Measurements from ENCODE around the gene GLT1D1.
"Not testable (repeated sequence)": the region's sequence is repeated elsewhere in the genome, so short reads cannot be mapped to it uniquely, and the experiment has no call there.

GLT1D1 gene

DNA sequence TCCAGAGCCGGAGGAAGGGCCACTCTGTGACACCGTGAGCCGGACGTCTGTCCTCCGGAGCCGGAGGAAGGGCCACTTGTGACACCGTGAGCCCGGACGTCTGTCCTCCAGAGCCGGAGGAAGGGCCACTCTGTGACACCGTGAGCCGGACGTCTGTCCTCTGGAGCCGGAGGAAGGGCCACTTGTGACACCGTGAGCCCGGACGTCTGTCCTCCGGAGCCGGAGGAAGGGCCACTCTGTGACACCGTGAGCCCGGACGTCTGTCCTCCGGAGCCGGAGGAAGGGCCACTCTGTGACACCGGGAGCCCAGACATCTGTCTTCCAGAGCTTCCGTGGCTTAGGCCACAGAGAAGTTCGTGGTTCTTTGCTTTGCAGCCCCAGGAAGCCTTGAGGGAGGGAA is 6.6 kb upstream of the GLT1D1 start:
- not testable (repeated sequence) for H3K9me3 ChIP-seq (ENCODE audit: insufficient read depth, low read depth, low read length); H3K27ac ChIP-seq (ENCODE audit: low read length); H3K27me3 ChIP-seq (ENCODE audit: insufficient read depth, low read length); H3K36me3 ChIP-seq (ENCODE audit: insufficient read depth, low read depth, low read length); H3K4me1 ChIP-seq (ENCODE audit: insufficient read depth, low read length); H3K4me3 ChIP-seq (ENCODE audit: low read length); H3K9ac ChIP-seq (ENCODE audit: low read depth, low read length)

DNA sequence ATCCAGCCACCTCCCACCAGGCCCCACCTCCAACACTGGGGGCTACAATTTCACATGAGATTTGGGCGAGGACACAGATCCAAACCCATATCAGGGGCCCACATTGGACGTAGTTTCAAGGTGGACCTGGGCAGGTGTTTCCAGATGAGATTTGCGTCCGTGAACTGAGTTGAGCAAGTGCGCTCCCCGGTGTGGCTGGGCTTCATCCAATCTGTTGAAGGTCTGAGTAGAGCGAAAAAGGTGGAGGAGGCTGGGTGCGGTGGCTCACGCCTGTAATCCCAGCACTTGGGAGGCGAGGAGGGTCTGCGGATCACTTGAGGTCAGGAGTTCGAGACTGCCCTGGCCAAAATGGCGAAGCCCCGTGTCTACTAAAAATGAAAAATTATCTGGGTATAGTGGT is 4.9 kb upstream of the GLT1D1 start:
- Histone ChIP-seq H3K9ac (ENCODE audit: low read depth, low read length) (no peak overlapping the region), H3K36me3 (ENCODE audit: insufficient read depth, low read depth, low read length) (no peaks in the 10 kb centered on the region), H3K27ac (ENCODE audit: low read length) (no peak overlapping the region), H3K4me1 (ENCODE audit: insufficient read depth, low read length) (no peaks in the 10 kb centered on the region), H3K27me3 (ENCODE audit: insufficient read depth, low read length) (peaks cover 15% of the 10 kb centered on the region), H3K4me3 (ENCODE audit: low read length) (no peak overlapping the region), H3K9me3 (ENCODE audit: insufficient read depth, low read depth, low read length) (no peaks in the 10 kb centered on the region)

DNA sequence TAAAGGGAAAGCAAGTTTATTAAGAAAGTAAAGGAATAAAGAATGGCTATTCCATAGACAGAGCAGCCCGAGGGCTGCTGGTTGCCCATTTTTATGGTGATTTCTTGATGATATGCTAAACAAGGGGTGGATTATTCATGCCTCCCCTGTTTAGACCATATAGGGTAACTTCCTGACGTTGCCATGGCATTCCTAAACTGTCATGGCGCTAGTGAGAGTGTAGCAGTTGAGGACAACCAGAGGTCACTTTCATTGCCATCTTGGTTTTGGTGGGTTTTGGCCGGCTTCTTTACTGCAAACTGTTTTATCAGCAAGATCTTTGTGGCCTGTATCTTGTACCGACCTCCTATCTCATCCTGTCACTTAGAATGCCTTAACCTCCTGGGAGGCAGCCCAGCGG is 3.5 kb upstream of the GLT1D1 start:
- H3K9me3 ChIP-seq (ENCODE audit: insufficient read depth, low read depth, low read length); H3K4me3 ChIP-seq (ENCODE audit: low read length); H3K4me1 ChIP-seq (ENCODE audit: insufficient read depth, low read length); H3K36me3 ChIP-seq (ENCODE audit: insufficient read depth, low read depth, low read length); H3K27ac ChIP-seq (ENCODE audit: low read length); H3K9ac ChIP-seq (ENCODE audit: low read depth, low read length): not testable (repeated sequence)
- peaks cover 25% of the 10 kb centered on the region for H3K27me3 ChIP-seq (ENCODE audit: insufficient read depth, low read length)

DNA sequence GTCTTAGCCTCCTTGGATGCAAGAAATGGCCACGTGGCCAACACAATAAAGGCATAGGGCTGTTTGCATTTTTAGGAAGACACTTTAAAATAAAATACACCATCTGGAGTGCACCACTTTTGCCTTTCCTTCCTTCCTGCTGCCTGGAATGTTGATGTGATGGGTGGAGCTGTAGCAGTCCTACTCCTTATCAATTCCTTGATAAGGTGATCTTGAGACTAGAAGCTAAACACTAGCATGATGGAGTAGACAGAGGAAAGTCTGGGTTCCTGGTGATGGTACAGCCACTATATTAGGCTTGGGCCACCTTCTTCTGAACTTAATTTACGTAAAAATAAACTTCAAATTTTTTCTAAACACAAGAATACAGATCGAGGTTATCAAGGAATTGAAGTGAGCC is 2.9 kb upstream of the GLT1D1 start:
- Histone ChIP-seq H3K36me3 (ENCODE audit: insufficient read depth, low read depth, low read length) (no peaks in the 10 kb centered on the region), H3K9ac (ENCODE audit: low read depth, low read length) (no peak overlapping the region), H3K27ac (ENCODE audit: low read length) (no peak overlapping the region), H3K9me3 (ENCODE audit: insufficient read depth, low read depth, low read length) (no peaks in the 10 kb centered on the region), H3K4me3 (ENCODE audit: low read length) (no peak overlapping the region), H3K4me1 (ENCODE audit: insufficient read depth, low read length) (no peaks in the 10 kb centered on the region), H3K27me3 (ENCODE audit: insufficient read depth, low read length) (peaks cover 26% of the 10 kb centered on the region)

DNA sequence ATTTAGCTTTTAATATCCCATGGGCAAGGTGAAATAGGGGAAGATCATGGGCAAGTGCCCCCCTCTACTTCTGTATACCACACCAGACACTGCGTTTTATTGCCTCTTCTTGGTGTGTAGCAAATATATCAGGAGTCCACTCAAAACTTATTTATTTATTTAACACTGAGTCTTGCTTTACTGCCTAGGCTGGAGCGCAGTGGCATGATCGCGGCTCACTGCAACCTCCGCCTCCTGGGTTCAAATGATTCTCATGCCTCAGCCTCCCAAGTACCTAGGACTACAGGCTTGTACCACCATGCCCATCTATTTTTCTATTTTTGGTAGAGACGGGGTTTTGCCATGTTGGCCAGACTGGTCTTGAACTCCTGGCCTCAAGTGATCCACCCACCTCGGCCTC is 1.8 kb upstream of the GLT1D1 start:
- not testable (repeated sequence) for H3K27ac ChIP-seq (ENCODE audit: low read length); H3K4me3 ChIP-seq (ENCODE audit: low read length); H3K9ac ChIP-seq (ENCODE audit: low read depth, low read length); H3K36me3 ChIP-seq (ENCODE audit: insufficient read depth, low read depth, low read length); H3K4me1 ChIP-seq (ENCODE audit: insufficient read depth, low read length); H3K9me3 ChIP-seq (ENCODE audit: insufficient read depth, low read depth, low read length)
- peaks cover 26% of the 10 kb centered on the region for H3K27me3 ChIP-seq (ENCODE audit: insufficient read depth, low read length)

DNA sequence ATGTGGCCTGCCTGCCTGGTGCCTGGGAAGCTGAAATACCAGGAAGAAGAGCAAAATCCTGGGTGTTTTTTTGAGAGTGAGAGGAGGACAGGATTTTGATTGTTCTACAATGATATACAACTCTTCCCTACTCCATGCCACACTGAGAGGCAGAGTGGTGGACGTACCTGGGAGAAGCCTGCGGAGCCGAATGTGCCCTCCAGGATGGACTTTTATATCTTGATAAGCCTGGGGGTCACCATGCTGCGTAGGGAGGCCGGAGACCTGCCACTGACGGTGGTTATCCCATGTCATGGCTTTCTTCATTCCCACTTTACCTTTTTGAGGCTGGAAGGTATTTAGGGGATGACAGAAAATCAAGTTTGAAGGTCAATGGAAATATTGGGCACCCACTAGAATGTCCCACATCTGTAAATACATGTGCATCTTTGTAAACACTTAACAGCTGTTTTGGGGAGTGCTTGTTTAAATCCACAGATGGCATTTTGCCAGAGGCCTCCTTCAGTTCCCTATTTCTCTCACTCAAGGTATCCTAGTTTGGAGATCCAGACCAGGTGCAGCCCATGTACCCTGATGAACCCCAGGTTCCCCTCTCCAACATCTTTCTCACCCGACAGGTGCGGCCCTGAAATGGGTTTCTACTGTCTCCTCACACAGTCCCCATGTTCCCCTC is 1.1 kb upstream of the GLT1D1 start:
- H3K27me3 ChIP-seq (ENCODE audit: insufficient read depth, low read length): peaks cover 26% of the 10 kb centered on the region
- H3K4me1 ChIP-seq (ENCODE audit: insufficient read depth, low read length): no peaks in the 10 kb centered on the region
- no peak overlapping the region for H3K4me3 ChIP-seq (ENCODE audit: low read length)
- no peak overlapping the region for H3K27ac ChIP-seq (ENCODE audit: low read length)
- no peaks in the 10 kb centered on the region for H3K9me3 ChIP-seq (ENCODE audit: insufficient read depth, low read depth, low read length)
- no peak overlapping the region for H3K9ac ChIP-seq (ENCODE audit: low read depth, low read length)
- H3K36me3 ChIP-seq (ENCODE audit: insufficient read depth, low read depth, low read length): no peaks in the 10 kb centered on the region

DNA sequence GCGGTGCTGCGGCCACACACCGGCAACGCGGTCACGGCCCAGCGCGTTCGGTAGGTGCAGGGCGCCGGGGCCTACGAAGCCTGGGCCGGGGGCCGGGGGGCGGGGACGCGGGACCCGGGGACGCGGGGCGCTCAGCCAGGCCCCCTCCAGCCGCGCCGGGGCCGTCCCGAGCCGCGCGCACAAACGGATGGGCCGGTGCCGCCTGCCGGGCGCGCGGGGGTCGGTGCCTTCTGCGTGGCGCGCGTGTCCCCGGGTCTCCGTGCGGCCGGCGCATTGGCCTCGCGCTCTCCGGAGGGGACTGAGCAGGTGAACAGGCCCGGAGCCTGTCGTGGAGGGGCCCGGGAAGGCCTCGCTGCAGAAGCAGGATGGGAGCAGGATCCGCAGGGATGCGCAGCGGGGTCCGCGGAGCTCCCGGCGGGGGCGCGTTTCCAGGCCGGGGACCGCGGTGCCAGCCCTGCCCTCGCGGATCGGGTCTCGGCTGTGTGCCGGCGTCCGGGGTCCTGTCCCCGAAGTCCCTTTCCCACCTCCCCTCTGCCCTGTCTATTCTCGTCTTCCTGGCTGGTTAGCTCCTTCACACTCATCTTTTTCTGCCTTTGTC is 421 bp downstream of the GLT1D1 start:
- Histone ChIP-seq H3K27ac (ENCODE audit: low read length) (no peak overlapping the region), H3K4me3 (ENCODE audit: low read length) (peak overlapping the region; percentile 74), H3K4me1 (ENCODE audit: insufficient read depth, low read length) (no peaks in the 10 kb centered on the region), H3K36me3 (ENCODE audit: insufficient read depth, low read depth, low read length) (no peaks in the 10 kb centered on the region), H3K27me3 (ENCODE audit: insufficient read depth, low read length) (peaks cover 26% of the 10 kb centered on the region), H3K9ac (ENCODE audit: low read depth, low read length) (peak overlapping the region; percentile 61; the same call in 1 of the 2 replicates), H3K9me3 (ENCODE audit: insufficient read depth, low read depth, low read length) (no peaks in the 10 kb centered on the region)

DNA sequence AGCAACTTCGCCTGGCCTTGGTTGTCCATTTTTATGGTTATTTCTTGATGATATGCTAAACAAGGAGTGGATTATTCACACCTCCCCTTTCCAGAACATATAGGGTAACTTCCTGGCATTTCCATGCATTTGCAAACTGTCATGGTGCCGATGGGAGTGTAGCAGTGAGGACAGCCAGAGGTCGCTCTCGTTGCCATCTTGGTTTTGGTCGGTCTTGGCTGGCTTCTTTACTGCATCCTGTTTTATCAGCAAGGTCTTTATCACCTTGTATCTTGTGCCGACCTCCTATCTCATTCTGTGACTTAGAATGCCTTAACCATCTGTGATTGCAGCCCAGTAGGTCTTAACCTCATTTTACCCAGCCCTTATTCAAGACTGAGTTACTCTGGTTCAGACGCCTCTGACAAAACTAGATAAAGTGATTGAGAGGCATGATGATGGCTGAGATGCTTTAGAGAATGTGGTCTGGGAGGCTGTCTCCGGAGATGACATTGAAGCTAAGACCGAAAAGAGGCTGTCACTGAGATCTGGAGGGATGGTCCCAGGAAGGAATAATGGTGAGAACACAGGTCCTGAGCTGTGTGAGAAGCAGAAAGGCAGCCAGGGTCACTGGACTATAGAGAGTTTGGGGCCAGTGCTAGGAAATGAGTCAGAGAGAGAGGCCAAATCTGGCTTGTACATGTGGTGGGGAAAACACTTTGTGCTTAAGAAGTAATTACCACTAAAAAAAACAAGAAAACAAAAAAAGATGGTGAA is 2.9 kb downstream of the GLT1D1 start:
- no peak overlapping the region for H3K4me3 ChIP-seq (ENCODE audit: low read length)
- H3K36me3 ChIP-seq (ENCODE audit: insufficient read depth, low read depth, low read length): no peaks in the 10 kb centered on the region
- no peak overlapping the region for H3K9ac ChIP-seq (ENCODE audit: low read depth, low read length)
- H3K4me1 ChIP-seq (ENCODE audit: insufficient read depth, low read length): no peaks in the 10 kb centered on the region
- H3K9me3 ChIP-seq (ENCODE audit: insufficient read depth, low read depth, low read length): no peaks in the 10 kb centered on the region
- H3K27me3 ChIP-seq (ENCODE audit: insufficient read depth, low read length): peaks cover 26% of the 10 kb centered on the region
- no peak overlapping the region for H3K27ac ChIP-seq (ENCODE audit: low read length)

DNA sequence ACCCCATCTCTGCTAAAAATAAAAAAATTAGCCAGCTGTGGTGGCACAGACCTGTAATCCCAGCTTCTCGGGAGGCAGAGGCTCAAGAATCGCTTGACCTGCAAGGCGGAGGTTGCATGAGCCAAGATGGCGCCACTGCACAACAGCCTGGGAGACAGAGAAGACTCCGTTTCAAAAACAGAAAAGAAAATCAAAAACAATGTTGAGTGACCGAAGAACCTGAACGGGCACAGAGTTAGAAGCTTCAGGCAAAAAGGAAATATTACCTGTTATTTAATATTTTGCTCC is 3.5 kb downstream of the GLT1D1 start:
- no peak overlapping the region for H3K4me3 ChIP-seq (ENCODE audit: low read length)
- no peak overlapping the region for H3K27ac ChIP-seq (ENCODE audit: low read length)
- H3K9ac ChIP-seq (ENCODE audit: low read depth, low read length): no peak overlapping the region
- H3K9me3 ChIP-seq (ENCODE audit: insufficient read depth, low read depth, low read length): no peaks in the 10 kb centered on the region
- no peaks in the 10 kb centered on the region for H3K4me1 ChIP-seq (ENCODE audit: insufficient read depth, low read length)
- H3K27me3 ChIP-seq (ENCODE audit: insufficient read depth, low read length): peaks cover 26% of the 10 kb centered on the region
- H3K36me3 ChIP-seq (ENCODE audit: insufficient read depth, low read depth, low read length): no peaks in the 10 kb centered on the region

DNA sequence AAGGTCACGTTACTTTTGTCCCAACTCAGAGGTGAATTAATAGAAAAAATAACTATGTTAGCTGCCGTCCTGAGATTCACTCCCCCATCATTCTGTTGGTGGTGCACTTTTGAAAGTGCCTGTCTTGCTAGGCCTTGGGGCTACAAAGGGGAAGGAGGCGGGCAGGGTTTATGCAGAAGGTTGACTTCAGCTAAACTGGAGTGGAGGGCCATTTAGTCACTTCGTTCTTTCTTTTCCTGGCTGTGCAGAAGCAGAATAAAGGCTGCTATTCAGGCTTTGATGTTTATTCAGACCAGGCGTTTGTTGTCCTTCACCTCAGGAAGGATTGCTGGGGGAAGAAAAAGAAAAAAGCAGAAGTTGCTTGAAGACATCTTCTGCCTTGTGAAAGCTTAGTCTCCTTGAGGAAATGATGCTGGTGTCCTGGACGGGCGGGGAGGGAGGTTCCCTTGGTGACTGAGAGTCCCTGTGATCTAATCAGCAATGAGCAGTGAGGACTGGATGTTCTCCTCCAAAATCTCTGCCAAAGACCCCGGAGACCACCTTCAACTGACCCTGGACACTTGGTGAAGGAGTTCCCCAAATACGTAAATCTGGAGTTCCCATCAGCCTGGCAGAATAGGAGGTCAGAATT is 4.0 kb downstream of the GLT1D1 start:
- H3K4me1 ChIP-seq (ENCODE audit: insufficient read depth, low read length): no peaks in the 10 kb centered on the region
- no peak overlapping the region for H3K9ac ChIP-seq (ENCODE audit: low read depth, low read length)
- H3K9me3 ChIP-seq (ENCODE audit: insufficient read depth, low read depth, low read length): no peaks in the 10 kb centered on the region
- H3K36me3 ChIP-seq (ENCODE audit: insufficient read depth, low read depth, low read length): no peaks in the 10 kb centered on the region
- H3K4me3 ChIP-seq (ENCODE audit: low read length): no peak overlapping the region
- H3K27ac ChIP-seq (ENCODE audit: low read length): no peak overlapping the region
- H3K27me3 ChIP-seq (ENCODE audit: insufficient read depth, low read length): peaks cover 21% of the 10 kb centered on the region

DNA sequence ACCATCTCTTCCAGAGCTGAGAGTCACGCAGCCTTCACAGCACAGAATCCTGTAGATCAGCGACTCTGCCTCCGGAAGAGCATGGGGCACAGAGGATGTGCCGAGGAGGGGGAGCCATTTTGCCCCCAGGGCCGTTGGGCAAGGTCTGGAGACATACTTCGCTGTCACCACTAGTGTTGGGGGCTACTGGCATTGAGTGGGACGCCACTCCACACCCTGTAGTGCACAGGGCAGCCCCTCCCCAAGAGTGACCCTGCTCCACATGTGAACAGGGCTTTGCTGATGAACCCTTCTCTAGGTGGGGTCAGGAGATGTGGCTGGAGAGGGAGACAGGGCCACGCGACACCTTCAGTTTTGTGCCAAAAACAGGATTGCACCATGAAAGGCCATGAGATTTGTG is 6.0 kb downstream of the GLT1D1 start:
- Histone ChIP-seq H3K9me3 (ENCODE audit: insufficient read depth, low read depth, low read length) (no peaks in the 10 kb centered on the region), H3K27ac (ENCODE audit: low read length) (no peak overlapping the region), H3K4me1 (ENCODE audit: insufficient read depth, low read length) (no peaks in the 10 kb centered on the region), H3K36me3 (ENCODE audit: insufficient read depth, low read depth, low read length) (no peaks in the 10 kb centered on the region), H3K9ac (ENCODE audit: low read depth, low read length) (no peak overlapping the region), H3K4me3 (ENCODE audit: low read length) (no peak overlapping the region), H3K27me3 (ENCODE audit: insufficient read depth, low read length) (peaks cover 6% of the 10 kb centered on the region; the same call in 1 of the 2 replicates)

All from iPS-20b (cell line).